ENCODE measurements around the gene CYTH2. TPM values are rescaled to one million over a fixed set of nuclear protein-coding genes. Genes with fewer than 3 reads are reported as not detected.
A peak's percentile ranks its signal among the peaks of the same experiment; 100 is the strongest.
"Not testable (repeated sequence)": the region's sequence is repeated elsewhere in the genome, so short reads cannot be mapped to it uniquely, and the experiment has no call there.

The CYTH2 gene
- total RNA-seq, 1 donor, result 62.7 TPM

DNA sequence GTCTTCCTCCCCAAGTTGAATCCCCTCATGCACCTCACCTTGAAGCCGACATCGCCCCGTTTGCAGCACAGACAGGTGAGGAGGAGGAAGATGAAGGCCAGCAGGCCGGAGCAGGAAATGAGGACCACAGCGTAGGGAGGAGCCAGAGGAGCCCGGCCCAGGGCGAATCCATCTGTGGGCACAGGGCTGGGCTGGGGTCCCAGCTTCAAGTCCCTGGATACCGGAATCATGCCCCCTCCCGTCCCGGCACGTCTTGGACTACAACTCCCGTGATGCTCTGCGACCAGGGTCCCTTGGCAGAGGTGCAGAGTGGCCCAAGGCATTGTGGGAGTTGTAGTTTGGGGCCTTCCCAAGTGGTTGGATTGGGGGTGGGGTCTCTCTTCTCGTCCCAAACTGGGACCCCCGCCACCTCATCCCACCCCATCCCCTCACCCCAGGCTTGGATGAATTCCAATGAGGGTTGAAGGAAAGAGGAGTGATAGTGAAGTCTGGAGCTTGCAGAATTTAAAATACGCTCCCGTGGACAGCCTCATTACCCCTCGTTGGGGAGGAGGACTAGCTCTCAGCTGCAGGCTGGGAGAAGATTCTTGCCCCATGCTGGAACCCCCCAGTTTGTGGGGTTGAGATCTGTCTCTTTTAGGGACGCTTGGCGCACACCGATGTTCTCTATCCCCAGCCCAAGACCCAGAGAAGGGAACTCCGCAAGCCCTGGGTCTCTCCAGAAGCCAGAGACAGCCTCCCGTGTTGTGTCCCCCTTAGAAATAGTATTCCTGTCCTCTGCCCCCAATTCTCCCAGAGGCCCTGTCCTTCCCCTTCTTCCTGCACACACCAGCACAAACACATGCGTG is 41.5 kb downstream of the CYTH2 start:
- DNase-seq (ENCODE audit: low read depth in 2 of 3, low spot score in 2 of 3), result peak in 2 of 3 donors; percentile 51 to 67

DNA sequence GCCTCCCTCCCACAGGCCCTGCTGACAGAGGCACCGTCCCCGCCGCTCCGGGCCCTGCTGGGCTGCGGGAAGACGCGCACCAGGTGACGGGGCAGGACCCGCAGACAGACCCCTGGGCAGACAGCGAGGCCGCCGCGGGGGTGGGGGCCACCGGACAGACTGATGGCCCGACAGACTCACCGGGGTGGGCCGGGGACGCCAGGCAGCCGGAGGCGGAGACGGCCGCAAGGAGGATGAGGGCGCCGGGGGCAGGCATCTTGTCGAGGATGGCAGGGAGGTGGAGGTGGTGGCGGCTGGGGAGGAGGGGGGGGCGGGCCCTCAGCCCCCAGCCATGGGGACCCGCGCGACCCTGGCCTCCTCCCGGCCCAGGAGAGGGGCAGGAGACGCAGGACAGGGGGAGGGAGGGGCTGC is 42.2 kb downstream of the CYTH2 start:
- DNase-seq (ENCODE audit: low read depth in 2 of 3, low spot score in 2 of 3), result no peak

DNA sequence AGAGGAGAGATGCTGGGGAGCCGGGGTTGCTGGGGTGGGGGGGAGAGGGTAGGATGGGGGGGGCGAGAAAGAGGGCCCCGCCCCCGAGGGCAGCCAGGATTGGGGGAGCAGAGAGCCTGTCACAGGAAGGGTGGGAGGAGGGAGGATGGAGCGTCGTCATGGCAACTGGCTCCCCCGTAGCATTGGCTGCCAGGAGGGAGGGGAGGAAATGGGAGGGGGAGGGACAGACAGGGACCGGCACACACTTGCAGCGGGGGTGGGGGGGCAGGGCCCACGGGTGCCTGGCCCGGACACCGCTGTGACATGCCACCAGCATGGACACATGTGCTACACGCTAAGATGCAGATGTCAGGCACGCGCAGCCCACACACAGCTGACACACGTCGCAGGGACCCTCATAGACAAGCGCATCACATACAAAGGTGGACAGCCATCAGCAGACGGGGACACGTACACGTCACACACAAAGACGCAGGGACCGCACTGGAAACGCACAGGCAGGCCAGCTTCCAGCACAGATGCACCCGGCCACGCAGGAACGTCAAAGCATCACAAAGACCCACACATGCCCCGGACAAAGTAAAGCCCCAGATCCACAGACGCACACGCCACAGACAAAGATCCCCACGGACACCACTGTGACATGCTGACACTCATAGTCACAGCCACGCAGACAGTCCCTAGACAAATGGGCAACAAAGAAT is 42.8 kb downstream of the CYTH2 start, which contains the start of gene LMTK3:
LMTK3 (minus strand) TSS at position 36 of the 704 bp plus-strand sequence. CDS start 259 bp downstream, outside the sequence.
- DNase-seq (ENCODE audit: low read depth in 2 of 3, low spot score in 2 of 3), result peak; percentile 54 to 78 (median 69)

DNA sequence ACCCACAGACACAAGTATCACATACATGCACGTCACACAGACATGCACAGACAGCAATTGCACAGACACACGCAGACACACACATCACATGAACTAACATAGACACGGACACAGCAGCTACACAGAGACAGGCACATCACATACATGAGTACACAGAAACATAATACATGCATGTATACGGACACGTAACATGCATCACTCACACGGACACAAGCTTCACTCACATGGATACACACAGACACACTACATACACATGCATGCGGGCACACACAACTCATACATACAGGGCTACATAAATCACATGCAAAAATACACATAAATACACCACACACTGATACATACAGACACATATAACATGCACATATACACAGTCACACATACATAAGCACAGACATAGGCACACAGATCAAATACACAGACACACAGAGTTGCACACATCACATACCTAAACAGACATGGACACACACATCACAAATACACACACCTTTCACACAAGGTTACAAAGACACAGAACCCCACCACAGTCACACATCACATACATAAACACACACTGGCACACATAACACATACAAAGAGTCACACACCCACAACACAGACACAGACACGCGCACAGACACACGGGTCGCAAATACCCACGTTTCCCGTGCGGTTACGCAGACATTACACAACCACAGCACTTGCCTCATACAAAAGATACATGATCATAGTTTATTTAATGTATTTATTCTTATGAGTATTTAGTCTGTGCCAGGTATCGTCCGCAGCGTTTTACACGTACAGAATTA is 43.5 kb downstream of the CYTH2 start:
- no peak for DNase-seq (ENCODE audit: low read depth in 2 of 3, low spot score in 2 of 3)

DNA sequence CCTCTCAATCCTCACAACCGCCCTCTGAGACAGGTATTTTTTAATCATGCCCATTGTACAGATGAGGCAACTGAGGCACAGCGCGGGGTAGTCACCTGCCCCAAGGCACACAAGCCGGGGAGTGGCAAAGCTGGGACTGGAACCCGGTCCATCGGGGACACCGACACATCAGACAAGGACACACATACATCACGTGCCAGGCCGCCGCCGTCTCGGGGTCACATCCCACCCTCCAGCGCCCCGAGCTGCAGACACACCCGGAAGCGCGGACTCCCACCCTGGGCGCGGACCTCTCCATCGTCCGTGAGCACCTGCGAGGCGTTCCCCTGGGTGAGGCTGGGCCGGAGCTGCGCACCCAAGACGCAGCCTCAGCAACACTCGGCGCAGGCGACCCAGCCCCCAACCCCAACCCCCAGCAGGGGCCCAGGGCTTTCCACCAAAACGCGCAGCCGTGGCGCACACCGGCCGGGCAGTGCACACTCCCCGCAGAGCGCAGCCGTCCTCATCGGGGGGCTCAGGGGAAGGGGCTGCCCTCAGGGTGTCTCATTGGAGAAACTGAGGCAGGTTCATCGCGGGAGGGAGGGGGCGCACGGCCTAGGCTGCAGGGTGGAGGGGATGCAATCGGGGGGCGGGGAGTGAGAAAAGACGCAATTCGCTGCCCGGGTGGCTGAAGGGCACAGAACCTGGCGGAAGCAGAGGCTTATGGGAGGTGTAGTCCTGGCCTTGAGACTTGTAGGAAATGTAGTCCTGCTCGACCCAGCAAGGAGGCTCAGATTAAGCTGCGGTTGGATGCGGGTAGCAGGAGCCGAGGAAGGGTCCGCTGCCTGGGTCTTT is 44.3 kb downstream of the CYTH2 start:
- DNase-seq (ENCODE audit: low read depth in 2 of 3, low spot score in 2 of 3), result peak in 2 of 3 donors; percentile 62 to 80

DNA sequence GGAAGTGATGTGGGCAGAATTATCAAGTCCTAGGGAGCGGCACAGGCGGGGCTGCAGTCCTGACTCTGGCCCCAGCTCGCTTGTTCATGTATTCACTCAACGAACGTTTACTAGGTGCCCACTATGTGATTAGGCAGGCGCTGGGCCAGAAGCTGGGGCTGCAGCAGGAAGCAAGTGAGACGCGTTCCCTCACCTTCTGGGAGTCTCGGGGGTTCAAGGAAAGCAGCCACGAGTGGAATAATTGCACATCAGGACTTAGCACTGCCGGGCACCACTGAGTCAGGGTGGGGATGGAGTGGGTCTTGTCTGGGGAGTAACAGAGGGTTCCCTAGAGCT is 44.9 kb downstream of the CYTH2 start:
- DNase-seq (ENCODE audit: low read depth in 2 of 3, low spot score in 2 of 3), result no peak

DNA sequence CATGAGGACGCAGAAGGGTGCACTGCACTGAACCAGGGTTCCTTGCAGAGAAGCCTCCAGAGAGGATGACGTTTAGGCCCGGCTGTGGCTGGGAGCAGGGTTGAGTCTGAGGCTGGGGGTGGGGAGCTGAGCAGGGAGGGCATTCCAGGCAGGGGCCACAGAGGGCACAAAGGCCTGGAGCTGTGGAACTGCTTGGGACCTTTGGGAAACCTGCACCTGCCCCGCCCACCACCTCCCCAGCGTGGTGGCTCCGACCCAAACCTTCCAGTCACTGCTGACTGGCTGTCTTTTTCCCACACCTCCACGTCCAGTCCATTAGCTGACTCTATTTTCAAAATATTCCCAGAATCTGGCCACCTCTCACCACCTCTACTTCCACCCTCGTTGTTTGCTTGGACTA is 47.4 kb downstream of the CYTH2 start:
- no peak for DNase-seq (ENCODE audit: low read depth in 2 of 3, low spot score in 2 of 3)

DNA sequence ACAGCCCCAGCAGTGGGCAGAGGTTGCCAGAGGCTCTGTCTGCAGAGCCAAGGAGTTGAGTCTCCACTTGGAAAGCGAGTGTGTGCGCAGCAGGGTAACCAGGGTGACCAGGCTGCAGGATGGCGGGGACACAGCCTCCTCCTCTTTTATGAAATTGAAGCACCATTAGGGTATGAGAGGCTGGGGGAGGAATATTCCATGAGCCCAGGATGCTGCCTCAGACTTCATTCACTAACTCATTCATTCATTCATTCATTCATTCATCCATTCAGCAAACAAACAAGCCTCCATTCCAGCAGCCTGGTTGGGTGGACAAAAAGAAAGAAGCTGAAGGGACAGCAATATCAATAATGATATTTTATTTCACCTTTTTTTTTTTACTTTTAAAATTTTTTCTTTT is 49.0 kb downstream of the CYTH2 start:
- DNase-seq (ENCODE audit: low read depth in 2 of 3, low spot score in 2 of 3), result no peak

DNA sequence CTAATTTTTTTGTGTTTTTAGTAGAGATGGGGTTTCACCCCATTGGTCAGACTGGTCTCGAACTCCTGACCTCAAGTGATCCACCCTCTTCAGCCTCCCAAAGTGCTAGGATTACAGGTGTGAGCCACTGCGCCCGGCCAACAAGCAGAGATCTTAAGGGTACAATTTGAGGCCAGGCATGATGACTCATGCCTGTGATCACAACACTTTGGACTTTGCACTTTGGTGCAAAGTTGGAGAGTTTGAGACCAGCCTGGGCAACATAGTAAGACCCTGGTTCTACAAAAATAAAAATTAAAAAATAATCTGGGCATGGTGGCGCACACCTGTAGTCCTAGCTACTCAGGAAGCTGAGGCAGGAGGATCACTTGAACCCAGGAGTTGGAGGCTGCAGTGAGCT is 50.3 kb downstream of the CYTH2 start:
- not testable (repeated sequence) for DNase-seq (ENCODE audit: low read depth in 2 of 3, low spot score in 2 of 3)

DNA sequence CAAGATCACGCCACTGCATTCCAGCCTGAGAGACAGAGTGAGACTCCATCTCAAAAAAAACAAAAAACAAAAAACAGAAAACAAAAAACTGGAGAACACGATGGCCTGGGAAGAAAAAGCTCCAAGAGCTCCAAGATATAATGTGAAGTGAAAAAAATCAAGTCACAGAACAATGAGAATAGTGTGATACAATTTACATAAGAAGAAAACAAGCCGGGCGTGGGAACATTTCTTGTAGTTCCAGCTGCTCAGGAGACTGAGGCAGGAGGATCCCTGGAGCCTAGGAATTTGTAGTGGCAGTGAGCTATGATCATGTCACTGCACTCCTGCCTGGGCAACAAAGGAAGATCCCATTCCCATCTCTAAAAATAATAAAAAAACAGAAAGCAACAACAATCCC is 51.0 kb downstream of the CYTH2 start:
- DNase-seq (ENCODE audit: low read depth in 2 of 3, low spot score in 2 of 3), result no peak

DNA sequence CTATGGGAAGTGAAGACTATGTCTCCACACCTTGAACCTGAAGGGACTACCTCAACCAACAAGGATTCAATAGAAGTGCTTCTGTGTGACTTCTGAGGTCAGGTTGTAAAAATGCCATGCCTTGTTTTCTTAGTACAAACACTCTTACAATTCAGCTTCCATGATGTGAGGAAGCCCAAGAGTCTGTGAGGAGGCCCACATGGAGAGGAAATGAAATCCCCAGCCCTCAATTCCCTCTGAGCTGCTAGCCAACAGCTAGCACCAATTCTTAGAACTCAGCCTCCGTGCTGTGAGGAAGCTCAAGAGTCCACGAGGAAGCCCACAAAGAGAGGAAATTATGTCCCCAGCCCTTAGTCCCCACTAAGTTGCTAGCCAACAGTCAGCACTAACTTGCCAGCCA is 55.1 kb downstream of the CYTH2 start:
- DNase-seq (ENCODE audit: low read depth in 2 of 3, low spot score in 2 of 3), result no peak

DNA sequence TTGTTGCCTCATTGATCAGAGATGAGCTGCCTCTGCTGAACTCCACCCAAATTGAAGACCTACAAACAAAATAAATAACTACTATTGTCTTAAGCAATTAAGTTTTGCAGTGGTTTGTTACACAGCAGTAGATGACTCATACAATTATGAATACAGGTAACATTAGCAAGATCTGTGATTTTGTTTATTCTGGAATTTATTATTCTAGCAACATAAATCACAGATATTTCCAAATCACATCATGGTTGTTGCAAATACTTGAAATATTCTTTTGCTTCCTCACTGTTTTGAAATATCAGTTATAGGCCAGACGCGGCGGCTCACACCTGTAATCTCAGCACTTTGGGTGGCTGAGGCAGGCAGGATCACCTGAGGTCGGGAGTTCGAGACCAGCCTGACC is 55.6 kb downstream of the CYTH2 start:
- DNase-seq (ENCODE audit: low read depth in 2 of 3, low spot score in 2 of 3), result no peak

DNA sequence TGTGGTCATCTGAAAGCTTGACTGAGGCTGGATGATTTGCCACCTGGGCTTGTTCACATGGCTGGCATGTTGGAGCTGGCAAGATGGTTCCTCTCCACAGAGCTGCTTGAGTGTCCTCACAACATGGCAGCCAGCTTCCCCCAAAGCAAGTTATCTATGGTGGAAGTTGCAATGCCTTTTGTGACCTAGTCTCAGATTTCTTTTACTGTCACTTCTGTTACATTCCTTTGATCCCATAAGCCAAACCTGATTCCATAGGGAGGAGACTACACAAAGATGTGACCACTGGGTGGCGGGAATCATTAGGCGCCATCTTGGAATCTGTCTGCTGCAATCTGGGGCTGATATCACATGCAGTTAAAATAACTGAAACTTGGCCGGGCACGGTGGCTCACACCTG is 60.0 kb downstream of the CYTH2 start:
- no peak for DNase-seq (ENCODE audit: low read depth in 2 of 3, low spot score in 2 of 3)

DNA sequence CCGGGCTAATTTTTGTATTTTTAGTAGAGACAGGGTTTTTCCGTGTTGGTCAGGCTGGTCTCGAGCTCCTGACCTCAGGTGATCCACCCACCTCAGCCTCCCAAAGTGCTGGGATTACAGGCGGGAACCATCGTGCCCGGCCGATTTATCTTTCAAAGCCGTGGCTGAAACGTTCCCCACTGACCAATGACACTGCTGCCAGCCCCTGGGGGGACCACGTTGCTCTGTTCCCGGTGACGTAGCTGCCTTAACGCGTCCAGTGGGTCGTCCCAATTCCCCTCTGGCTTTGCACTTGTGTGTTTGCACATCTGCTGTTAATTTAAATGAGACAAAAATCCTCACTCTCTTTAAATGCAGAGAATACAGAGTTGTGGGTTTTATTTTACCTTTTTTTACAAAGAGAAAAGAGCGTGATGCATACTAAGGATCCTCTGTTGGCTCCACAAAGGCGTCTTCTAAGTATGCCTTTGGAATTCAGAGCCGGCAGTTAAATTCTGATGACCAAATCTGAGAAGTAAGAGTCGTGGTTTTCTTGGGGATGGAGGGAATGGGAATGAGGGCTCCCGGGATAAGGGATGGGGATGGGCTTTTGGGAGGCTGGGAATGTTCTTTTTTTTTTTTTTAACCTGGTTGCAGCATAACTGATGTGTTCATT is 61.0 kb downstream of the CYTH2 start:
- DNase-seq (ENCODE audit: low read depth in 2 of 3, low spot score in 2 of 3), result no peak

DNA sequence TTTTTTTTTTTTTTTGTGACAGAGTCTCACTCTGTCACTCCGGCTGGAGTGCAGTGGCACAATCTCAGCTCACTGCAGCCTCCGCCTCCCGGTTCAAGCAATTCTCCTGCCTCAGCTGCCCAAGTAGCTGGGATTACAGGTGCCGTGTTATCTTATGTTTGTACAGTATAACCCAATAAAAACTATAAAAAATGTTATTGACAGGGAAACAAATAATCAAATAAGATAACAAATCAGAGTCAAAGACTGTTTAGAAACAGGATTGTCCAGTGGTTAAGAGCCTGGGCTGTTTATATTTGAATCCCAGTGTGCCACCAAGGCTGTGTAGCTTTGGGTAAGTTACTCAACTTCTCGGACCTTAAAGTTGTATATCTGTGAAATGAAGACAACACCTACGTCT is 61.6 kb downstream of the CYTH2 start:
- DNase-seq (ENCODE audit: low read depth in 2 of 3, low spot score in 2 of 3), result no peak

Other genes with a start within 250 kb of the CYTH2 start
- 68.1 TPM for gene CARD8, start 213.5 kb upstream of the CYTH2 start, total RNA-seq
- gene ZNF114, start 199.3 kb upstream of the CYTH2 start, total RNA-seq, result 2.2 TPM
- gene EMP3, start 143.8 kb upstream of the CYTH2 start, total RNA-seq, result 229 TPM
- gene TMEM143, start 105.4 kb upstream of the CYTH2 start, total RNA-seq, result 6.2 TPM
- not detected for gene SYNGR4, start 105.0 kb upstream of the CYTH2 start, total RNA-seq
- gene KDELR1, start 77.8 kb upstream of the CYTH2 start, total RNA-seq, result 75.9 TPM
- 0.54 TPM for gene GRIN2D, start 75.7 kb upstream of the CYTH2 start, total RNA-seq
- gene GRWD1, start 23.4 kb upstream of the CYTH2 start, total RNA-seq, result 41.2 TPM
- gene KCNJ14, start 13.8 kb upstream of the CYTH2 start, total RNA-seq, result 1.6 TPM
- 0.54 TPM for gene LMTK3, start 42.5 kb downstream of the CYTH2 start, total RNA-seq
- gene SULT2B1, start 82.8 kb downstream of the CYTH2 start, total RNA-seq, result not detected
- gene SPACA4, start 137.4 kb downstream of the CYTH2 start, total RNA-seq, result not detected
- 3.2 TPM for gene FAM83E, start 145.7 kb downstream of the CYTH2 start, total RNA-seq
- 4,879 TPM for gene RPL18, start 149.8 kb downstream of the CYTH2 start, total RNA-seq
- gene SPHK2, start 150.1 kb downstream of the CYTH2 start, total RNA-seq, result 10.0 TPM
- 9.4 TPM for gene DBP, start 168.0 kb downstream of the CYTH2 start, total RNA-seq
- gene CA11, start 176.8 kb downstream of the CYTH2 start, total RNA-seq, result 2.4 TPM
- gene NTN5, start 203.6 kb downstream of the CYTH2 start, total RNA-seq, result 1.6 TPM
- under 0.01 TPM for gene FUT2, start 226.6 kb downstream of the CYTH2 start, total RNA-seq

All from hematopoietic multipotent progenitor cell (in vitro differentiated cells).